Endothelial cell of umbilical vein (primary cell): ENCODE measurements around the gene LMX1A. TPM values are rescaled to one million over a fixed set of nuclear protein-coding genes. Genes with fewer than 3 reads are reported as not detected.

Source experiments
- BruUV-seq: library from RNA; stranded (reverse); fragments of 400-500 nt; replicated peaks from 2 replicates; lab custom pipeline; 2021; lab: Mats Ljungman, UMichigan
- CTCF ChIA-PET: fragments of 300-600, 350-600 bp; sonication (Branson Sonifier 250); formaldehyde crosslinking; loops from one replicate; lab custom pipeline; 2021; ENCODE audit warnings: antibody characterized with exemption, inconsistent platforms; lab: Charles Lee
- POLR2A ChIA-PET: fragments of 300-600, 350-600 bp; sonication (Branson Sonifier 250); formaldehyde crosslinking; loops from one replicate; lab custom pipeline; 2021; ENCODE audit warnings: antibody characterized with exemption, inconsistent platforms; lab: Charles Lee
- DNase-seq: peaks from one replicate; pipeline ENCODE4 v3.0.0-alpha.2; 2011; ENCODE audit warnings: low read depth, low spot score
- FAIRE-seq: peaks from 2 replicates; lab custom pipeline; 2011; peaks lifted over from hg19 to GRCh38; lab: Jason Lieb, UNC
- H2AFZ ChIP-seq: 2 replicates; pipeline ENCODE4 v1.6.0; 2012; ENCODE audit warnings: low read depth, low read length, control low read depth, inconsistent platforms
- H3K27ac ChIP-seq: 2 replicates; pipeline ENCODE4 v1.5.1; 2011; ENCODE audit warnings: low read depth, mild to moderate bottlenecking, control low read depth, low read length, moderate library complexity; ENCODE audit not compliant: insufficient read depth
- H3K27me3 ChIP-seq, 2 experiments: 2 replicates each; pipeline versions ENCODE4 v1.6.0 to v1.6.1; 2011; ENCODE audit warnings: low read length in 2 of 2, mixed read lengths in 1 of 2; ENCODE audit not compliant: control insufficient read depth in 2 of 2, insufficient read depth in 2 of 2
- H3K36me3 ChIP-seq, 2 experiments: 2 replicates in 1 of 2; 3 replicates in 1 of 2; pipeline ENCODE4 v1.5.1; 2011; ENCODE audit warnings: low read length in 2 of 2, mild to moderate bottlenecking in 1 of 2, moderate library complexity in 1 of 2; ENCODE audit not compliant: control insufficient read depth in 2 of 2, insufficient read depth in 2 of 2; ENCODE audit errors: extremely low read depth in 1 of 2
- H3K4me1 ChIP-seq: 3 replicates; pipeline ENCODE4 v1.5.1; 2011; ENCODE audit warnings: mild to moderate bottlenecking, low read length; ENCODE audit not compliant: control insufficient read depth, insufficient read depth; ENCODE audit errors: extremely low read depth
- H3K4me2 ChIP-seq: 2 replicates; pipeline ENCODE4 v1.6.1; 2011; ENCODE audit warnings: low read length, control low read depth, mixed read lengths; ENCODE audit not compliant: insufficient read depth
- H3K4me3 ChIP-seq, 3 experiments: fragments of 200-600 bp in 1 of 3; sonication (generic), shearing (Covaris generic) in 1 of 3; replicated peaks in 1 of 3; 2 replicates each; pipeline ENCODE4 v1.5.1; 2011 to 2016; ENCODE audit warnings: control low read depth in 3 of 3, low read length in 3 of 3, mild to moderate bottlenecking in 2 of 3, inconsistent platforms in 1 of 3, low read depth in 1 of 3, moderate library complexity in 1 of 3; ENCODE audit not compliant: insufficient read depth in 1 of 3
- H3K79me2 ChIP-seq: 2 replicates; pipeline ENCODE4 v1.6.0; 2012; ENCODE audit warnings: low read length, inconsistent platforms; ENCODE audit not compliant: control insufficient read depth, insufficient read depth
- H3K9ac ChIP-seq: replicated peaks from 2 replicates; pipeline ENCODE3; 2011; ENCODE audit warnings: low read length, control low read depth; ENCODE audit not compliant: insufficient read depth; ENCODE audit errors: extremely low read depth
- H3K9me1 ChIP-seq: replicated peaks from 3 replicates; pipeline ENCODE4 v1.6.0; 2011; ENCODE audit warnings: mild to moderate bottlenecking, low read length; ENCODE audit not compliant: control insufficient read depth, insufficient read depth; ENCODE audit errors: extremely low read depth
- H3K9me3 ChIP-seq: replicated peaks from 2 replicates; pipeline ENCODE4 v1.5.1; 2012; ENCODE audit warnings: low read length, inconsistent platforms; ENCODE audit not compliant: control insufficient read depth, insufficient read depth
- H4K20me1 ChIP-seq: replicated peaks from 2 replicates; pipeline ENCODE3; 2011; ENCODE audit warnings: mild to moderate bottlenecking, low read length; ENCODE audit not compliant: control insufficient read depth, insufficient read depth; ENCODE audit errors: extremely low read depth
- CTCF ChIP-seq, 2 donors: IDR thresholded peaks; 1 replicate in 1 of 2; 2 replicates in 1 of 2; pipeline ENCODE4 v1.5.1; 2011; ENCODE audit warnings: low read length in 2 of 2, mild to moderate bottlenecking in 2 of 2, moderate library complexity in 2 of 2, control low read depth in 1 of 2, inconsistent platforms in 1 of 2, low read depth in 1 of 2; ENCODE audit not compliant: insufficient read depth in 1 of 2; ENCODE audit errors: extremely low read depth in 1 of 2
- EZH2 ChIP-seq: IDR thresholded peaks from 2 replicates; pipeline ENCODE4 v1.6.1; 2012; ENCODE audit warnings: borderline replicate concordance, low read depth, mild to moderate bottlenecking, moderate library complexity, low read length, inconsistent platforms; ENCODE audit not compliant: severe bottlenecking
- FOS ChIP-seq: IDR thresholded peaks from 2 replicates; pipeline ENCODE4 v1.6.1; 2011; ENCODE audit warnings: mild to moderate bottlenecking, low read length, moderate library complexity, borderline replicate concordance; ENCODE audit not compliant: insufficient read depth
- GATA2 ChIP-seq: IDR thresholded peaks from 2 replicates; pipeline ENCODE4 v1.7.0; 2011; ENCODE audit warnings: low read depth, mild to moderate bottlenecking, moderate library complexity, mixed read lengths, low read length; ENCODE audit not compliant: insufficient read length, insufficient read depth
- JUN ChIP-seq: IDR thresholded peaks from 2 replicates; pipeline ENCODE4 v1.6.1; 2011; ENCODE audit warnings: borderline replicate concordance, low read depth; ENCODE audit not compliant: insufficient read length, insufficient read depth
- MAX ChIP-seq: IDR thresholded peaks from 2 replicates; pipeline ENCODE4 v1.6.1; 2011; ENCODE audit not compliant: insufficient read depth, insufficient read length
- MYC ChIP-seq: IDR thresholded peaks from one replicate; pipeline ENCODE4 v1.6.1; 2011; ENCODE audit warnings: mild to moderate bottlenecking, low read depth, low read length
- POLR2A ChIP-seq: IDR thresholded peaks from 2 replicates; pipeline ENCODE4 v1.6.1; 2012; ENCODE audit warnings: low read depth, mild to moderate bottlenecking, control low read depth, low read length
- POLR2AphosphoS5 ChIP-seq: IDR thresholded peaks from 2 replicates; pipeline ENCODE4 v1.6.1; 2012; ENCODE audit warnings: low read depth, mild to moderate bottlenecking, control low read depth, low read length, moderate library complexity; ENCODE audit not compliant: insufficient read depth
- dilution Hi-C: fragments of 300-500 bp; cut with MboI; formaldehyde crosslinking; loops from one replicate; pipeline ENCODE4 v1.15.0; 2019; ENCODE audit warnings: low sequenced_read_pairs; ENCODE audit not compliant: extremely low pct_ligation_motif_present
- intact Hi-C: fragments of 100-400 bp; cut with micrococcal nuclease; formaldehyde crosslinking; loops from one replicate; pipeline ENCODE4 v1.10.0; 2022
- polyA plus RNA-seq, 4 experiments: library from polyadenylated mRNA; depleted of rRNA in 3 of 4; stranded (reverse) in 3 of 4; unstranded in 1 of 4; fragments of >200 nt; gene quantifications; 2 replicates each; pipeline versions ENCODE4 v1.2.1 to v1.2.3, GENCODE V29; 2011 to 2012; ENCODE audit warnings: missing spikeins in 1 of 4
- total RNA-seq: library from RNA; stranded (reverse); gene quantifications from 2 replicates; pipeline ENCODE4 v1.2.3, GENCODE V29; 2021

Gene LMX1A
- total and polyA plus RNA-seq, 2 donors (not counting 3 experiments of a cell fraction or from before 2014, with no cell fraction given) = not detected

GRCh38 chr1:165381745-165382505 lies 25.4 kb upstream of the LMX1A start:
- dilution Hi-C loops (no loop called here), intact Hi-C loops (no loop called here)
- BruUV-seq = no TSS peak
- H3K9me1 ChIP-seq = no peaks in the 10 kb centered on the region
- peaks cover under 1% of the 10 kb centered on the region for H3K4me1 ChIP-seq
- ChIA-PET CTCF (interaction anchor here (0.9 to 1.9 kb wide), 5 partner anchors 12 to 211 kb away, joined by 3 to 9 read pairs (median 4); no protein-coding TSS in a partner anchor), POLR2A (no interaction called here)
- H2AFZ ChIP-seq = no peak overlapping the region
- no peaks in the 10 kb centered on the region for H3K9me3 ChIP-seq
- no peaks in the 10 kb centered on the region for H4K20me1 ChIP-seq
- no peaks in the 10 kb centered on the region for H3K79me2 ChIP-seq
- no peak for DNase-seq
- no peak overlapping the region for H3K27ac ChIP-seq
- no peak overlapping the region for H3K4me3 ChIP-seq
- H3K9ac ChIP-seq = no peak overlapping the region
- no peak overlapping the region for H3K4me2 ChIP-seq
- TF ChIP-seq MYC (no peak), FOS (no peak), POLR2AphosphoS5 (no peak), EZH2 (no peak), JUN (no peak), POLR2A (no peak), GATA2 (no peak), MAX (no peak), CTCF (IDR thresholded peaks at IDR 0.05; ENCODE audit: extremely low read depth in 1 of 2, insufficient read depth in 1 of 2, low read depth in 1 of 2, low read length in 2 of 2) (no peak)
- no peaks in the 10 kb centered on the region for H3K36me3 ChIP-seq
- peaks cover 10 to 12% of the 10 kb centered on the region in 2 experiments for H3K27me3 ChIP-seq
- FAIRE-seq = no peak
